B cell (primary cell): ENCODE measurements around the gene CCDC136. TPM values are rescaled to one million over a fixed set of nuclear protein-coding genes. Genes with fewer than 3 reads are reported as not detected.

Experiments
- ATAC-seq: fragments of 200-7000 bp; cut with Tn5 transposase; one replicate; pipeline ENCODE4 v1.10.0; 2021; ENCODE audit warnings: low read depth, mild to moderate bottlenecking, moderate number of reproducible peaks, moderate library complexity
- CTCF ChIA-PET: fragments of 350-600 bp; sonication (Branson Sonifier 250); formaldehyde crosslinking; loops from one replicate; lab custom pipeline; 2021; ENCODE audit warnings: antibody characterized with exemption, inconsistent platforms; lab: Charles Lee
- POLR2A ChIA-PET: fragments of 350-600 bp; sonication (Branson Sonifier 250); formaldehyde crosslinking; loops from one replicate; lab custom pipeline; 2021; ENCODE audit warnings: antibody characterized with exemption; lab: Charles Lee
- DNase-seq: peaks from one replicate; pipeline ENCODE4 v3.0.0; 2013
- H2AFZ ChIP-seq: 2 replicates; pipeline ENCODE4 v1.6.1; 2012; ENCODE audit warnings: mild to moderate bottlenecking, low read depth, low read length; ENCODE audit not compliant: insufficient read depth, poor library complexity, severe bottlenecking
- H3K27ac ChIP-seq, 2 donors: 1 replicate in 1 of 2; 2 replicates in 1 of 2; pipeline ENCODE4 v1.5.1; 2012 to 2013; ENCODE audit warnings: low read length in 2 of 2, mild to moderate bottlenecking in 2 of 2, moderate library complexity in 1 of 2
- H3K27me3 ChIP-seq, 4 experiments: fragments of 200-600 bp in 1 of 4; sonication (generic) in 1 of 4; replicated peaks in 1 of 4; 1 replicate in 2 of 4; 2 replicates in 2 of 4; pipeline versions ENCODE4 v1.6.1 to v1.7.0; 2013 to 2016; ENCODE audit warnings: low read length in 3 of 4, mild to moderate bottlenecking in 2 of 4, mixed read lengths in 1 of 4, moderate library complexity in 1 of 4; ENCODE audit not compliant: insufficient read depth in 4 of 4, control insufficient read depth in 3 of 4; ENCODE audit errors: control extremely low read depth in 1 of 4
- H3K36me3 ChIP-seq, 2 experiments: replicated peaks in 1 of 2; 1 replicate in 1 of 2; 2 replicates in 1 of 2; pipeline versions ENCODE4 v1.6.1 to v1.7.1; 2013; ENCODE audit warnings: low read length in 1 of 2; ENCODE audit not compliant: insufficient read depth in 2 of 2, control insufficient read depth in 1 of 2; ENCODE audit errors: control extremely low read depth in 1 of 2, extremely low read depth in 1 of 2
- H3K4me1 ChIP-seq, 2 donors: fragments of 200-600 bp in 1 of 2; sonication (generic) in 1 of 2; 1 replicate in 1 of 2; 2 replicates in 1 of 2; pipeline versions ENCODE4 v1.5.1 to v1.6.1; 2013 to 2017; ENCODE audit warnings: low read length in 2 of 2; ENCODE audit not compliant: control insufficient read depth in 2 of 2, insufficient read depth in 2 of 2
- H3K4me2 ChIP-seq: replicated peaks from 2 replicates; pipeline ENCODE3; 2012; ENCODE audit warnings: mild to moderate bottlenecking, low read depth, low read length; ENCODE audit not compliant: poor library complexity, severe bottlenecking
- H3K4me3 ChIP-seq, 5 experiments: fragments of 200-600 bp in 1 of 5; sonication (generic) in 1 of 5; 1 replicate in 3 of 5; 2 replicates in 2 of 5; pipeline versions ENCODE4 v1.5.1 to v1.7.0; 2011 to 2016; ENCODE audit warnings: low read length in 4 of 5, mild to moderate bottlenecking in 4 of 5, low read depth in 2 of 5, control low read depth in 1 of 5, moderate library complexity in 1 of 5; ENCODE audit not compliant: insufficient read depth in 1 of 5; ENCODE audit errors: control extremely low read depth in 1 of 5, extremely low read depth in 1 of 5
- H3K79me2 ChIP-seq: fragments of 200-600 bp; sonication (generic); one replicate; pipeline ENCODE4 v1.6.0; 2016; ENCODE audit warnings: low read length; ENCODE audit not compliant: control insufficient read depth, insufficient read depth
- H3K9ac ChIP-seq: fragments of 200-600 bp; sonication (generic); 2 replicates; pipeline ENCODE4 v1.6.1; 2017; ENCODE audit warnings: mild to moderate bottlenecking, low read length, moderate library complexity
- H3K9me3 ChIP-seq, 3 donors: one replicate each; pipeline versions ENCODE4 v1.6.1 to v1.7.1; 2013; ENCODE audit warnings: low read length in 2 of 3; ENCODE audit not compliant: control insufficient read depth in 2 of 3, insufficient read depth in 1 of 3; ENCODE audit errors: control extremely low read depth in 1 of 3
- H4K20me1 ChIP-seq: 2 replicates; pipeline ENCODE4 v1.6.0; 2012; ENCODE audit warnings: mild to moderate bottlenecking, low read length; ENCODE audit not compliant: insufficient read depth, control insufficient read depth, poor library complexity, severe bottlenecking
- H3K27ac Mint-ChIP-seq: one replicate; pipeline ENCODE4 v1.8.0; 2021; ENCODE audit warnings: mixed read lengths
- H3K27me3 Mint-ChIP-seq: one replicate; pipeline ENCODE4 v1.8.0; 2021; ENCODE audit warnings: mixed read lengths
- H3K4me1 Mint-ChIP-seq: one replicate; pipeline ENCODE4 v1.8.0; 2021; ENCODE audit warnings: mixed read lengths
- H3K4me3 Mint-ChIP-seq: one replicate; pipeline ENCODE4 v1.8.0; 2021; ENCODE audit warnings: mixed read lengths
- H3K9me3 Mint-ChIP-seq: one replicate; pipeline ENCODE4 v1.8.0; 2022; ENCODE audit warnings: mixed read lengths; ENCODE audit not compliant: insufficient read depth
- EZH2 ChIP-seq: IDR thresholded peaks from 2 replicates; pipeline ENCODE4 v1.6.1; 2012; ENCODE audit warnings: borderline replicate concordance, low read depth, mild to moderate bottlenecking, moderate library complexity, low read length; ENCODE audit not compliant: insufficient read depth, poor library complexity, severe bottlenecking
- WGBS: methylation state at CpG from one replicate; pipeline ENCODE4 v1.1.5; 2013; ENCODE audit warnings: missing lambda C conversion rate; ENCODE audit not compliant: insufficient coverage; 5-methylcytosine and 5-hydroxymethylcytosine counted together
- intact Hi-C: fragments of 100-400 bp; cut with micrococcal nuclease; formaldehyde crosslinking; loops from one replicate; pipeline ENCODE4 v1.10.0; 2022
- polyA plus RNA-seq: library from polyadenylated mRNA; depleted of rRNA; stranded (reverse); fragments of >200 nt; gene quantifications from 2 replicates; pipeline ENCODE4 v1.2.3, GENCODE V29; 2012
- total RNA-seq, 2 donors: library from RNA; stranded (reverse); fragments of 120-200 nt in 1 of 2; gene quantifications; 1 replicate in 1 of 2; 2 replicates in 1 of 2; pipeline versions ENCODE4 v1.2.3 to v1.2.4, GENCODE V29; 2013 to 2022
- TF ChIP-seq, protein P1 (sequence below): fragments of 200-600 bp; IDR thresholded peaks from one replicate; pipeline ENCODE4 v1.8.0; 2022; ENCODE audit warnings: antibody characterized with exemption, mild to moderate bottlenecking

Gene CCDC136
- total and polyA plus RNA-seq, 2 donors (not counting 1 experiment from before 2014, with no cell fraction given): 2.2 to 13.9 TPM

- CTCF ChIA-PET: no interaction called here
- intact Hi-C loops: no loop called here
- ATAC-seq (no peak), DNase-seq (no peak)
- Mint-ChIP-seq H3K27ac (no peak overlapping the region), H3K27me3 (no peaks in the 10 kb centered on the region), H3K4me3 (no peak overlapping the region), H3K4me1 (no peaks in the 10 kb centered on the region), H3K9me3 (no peaks in the 10 kb centered on the region)
- Histone ChIP-seq H3K4me3 (no peak overlapping the region), H3K4me1 (no peaks in the 10 kb centered on the region), H3K27ac (no peak overlapping the region), H3K36me3 (no peaks in the 10 kb centered on the region), H3K79me2 (no peaks in the 10 kb centered on the region), H3K27me3 (no peaks in the 10 kb centered on the region), H3K4me2 (no peak overlapping the region), H4K20me1 (no peaks in the 10 kb centered on the region), H3K9ac (no peak overlapping the region), H2AFZ (no peak overlapping the region), H3K9me3 (no peaks in the 10 kb centered on the region)
- POLR2A ChIA-PET: no interaction called here
- TF ChIP-seq, protein P1, sequence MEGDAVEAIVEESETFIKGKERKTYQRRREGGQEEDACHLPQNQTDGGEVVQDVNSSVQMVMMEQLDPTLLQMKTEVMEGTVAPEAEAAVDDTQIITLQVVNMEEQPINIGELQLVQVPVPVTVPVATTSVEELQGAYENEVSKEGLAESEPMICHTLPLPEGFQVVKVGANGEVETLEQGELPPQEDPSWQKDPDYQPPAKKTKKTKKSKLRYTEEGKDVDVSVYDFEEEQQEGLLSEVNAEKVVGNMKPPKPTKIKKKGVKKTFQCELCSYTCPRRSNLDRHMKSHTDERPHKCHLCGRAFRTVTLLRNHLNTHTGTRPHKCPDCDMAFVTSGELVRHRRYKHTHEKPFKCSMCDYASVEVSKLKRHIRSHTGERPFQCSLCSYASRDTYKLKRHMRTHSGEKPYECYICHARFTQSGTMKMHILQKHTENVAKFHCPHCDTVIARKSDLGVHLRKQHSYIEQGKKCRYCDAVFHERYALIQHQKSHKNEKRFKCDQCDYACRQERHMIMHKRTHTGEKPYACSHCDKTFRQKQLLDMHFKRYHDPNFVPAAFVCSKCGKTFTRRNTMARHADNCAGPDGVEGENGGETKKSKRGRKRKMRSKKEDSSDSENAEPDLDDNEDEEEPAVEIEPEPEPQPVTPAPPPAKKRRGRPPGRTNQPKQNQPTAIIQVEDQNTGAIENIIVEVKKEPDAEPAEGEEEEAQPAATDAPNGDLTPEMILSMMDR: no peak
- no peak for TF ChIP-seq EZH2
- WGBS: no CpG with 5 or more reads among the region's 2 CpGs
Observed at GRCh38 chr7:128799451-128799850, 7.7 kb downstream of the CCDC136 start.

DNA sequence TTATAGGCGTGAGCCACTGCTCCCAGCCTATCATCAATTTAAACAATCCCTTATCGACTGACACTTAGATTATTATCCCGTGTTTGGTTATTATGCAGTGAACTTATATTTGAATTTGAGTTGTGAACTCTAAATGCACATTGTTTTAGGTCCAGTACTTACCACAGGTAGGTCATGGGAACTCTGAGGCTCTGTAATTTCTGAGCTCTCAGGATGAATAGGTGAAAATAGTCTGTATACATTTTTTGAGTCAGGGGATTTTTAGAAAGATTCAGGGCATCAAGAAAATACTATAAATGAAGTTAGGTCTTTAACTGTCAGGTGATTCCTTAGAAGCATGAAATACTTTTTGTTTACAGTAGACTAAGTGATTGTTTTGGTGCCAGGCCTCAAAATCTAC lies 8.8 kb downstream of the CCDC136 start:
- intact Hi-C loops: no loop called here
- Histone ChIP-seq H3K9ac (no peak overlapping the region), H4K20me1 (no peaks in the 10 kb centered on the region), H3K4me3 (no peak overlapping the region), H3K4me1 (no peaks in the 10 kb centered on the region), H3K36me3 (no peaks in the 10 kb centered on the region), H3K27me3 (no peaks in the 10 kb centered on the region), H3K27ac (no peak overlapping the region), H3K4me2 (no peak overlapping the region), H3K79me2 (no peaks in the 10 kb centered on the region), H3K9me3 (no peaks in the 10 kb centered on the region), H2AFZ (no peak overlapping the region)
- POLR2A ChIA-PET: no interaction called here
- no CpG with 5 or more reads among the region's 3 CpGs for WGBS
- ATAC-seq (no peak), DNase-seq (no peak)
- Mint-ChIP-seq H3K27me3 (no peaks in the 10 kb centered on the region), H3K9me3 (no peaks in the 10 kb centered on the region), H3K27ac (no peak overlapping the region), H3K4me3 (no peak overlapping the region), H3K4me1 (no peaks in the 10 kb centered on the region)
- TF ChIP-seq, protein P1: no peak
- no peak for TF ChIP-seq EZH2
- CTCF ChIA-PET: no interaction called here
